Parathyroid adenoma (tissue), 2 donors: ENCODE results near the gene TEKT5.
"Not testable (repeated sequence)": the region's sequence is repeated elsewhere in the genome, so short reads cannot be mapped to it uniquely, and the experiment has no call there.

Experiments
- H2AFZ ChIP-seq: fragments of 300-600 bp; sonication (generic); one replicate; pipeline ENCODE4 v1.7.0; 2017; ENCODE audit warnings: antibody characterized with exemption, mild to moderate bottlenecking
- H3K27ac ChIP-seq: fragments of 300-600 bp; sonication (generic); one replicate; pipeline ENCODE4 v1.7.0; 2017
- H3K27me3 ChIP-seq: fragments of 300-600 bp; sonication (generic); one replicate; pipeline ENCODE4 v1.7.0; 2017; ENCODE audit warnings: low read length; ENCODE audit not compliant: control insufficient read depth, insufficient read depth
- H3K36me3 ChIP-seq: fragments of 300-600 bp; sonication (generic); one replicate; pipeline ENCODE4 v1.7.0; 2017; ENCODE audit warnings: low read length; ENCODE audit not compliant: control insufficient read depth, insufficient read depth
- H3K4me1 ChIP-seq: fragments of 300-600 bp; sonication (generic); one replicate; pipeline ENCODE4 v1.7.0; 2017; ENCODE audit warnings: control low read depth
- H3K4me2 ChIP-seq: fragments of 300-600 bp; sonication (generic); one replicate; pipeline ENCODE4 v1.7.0; 2017; ENCODE audit warnings: low read length
- H3K4me3 ChIP-seq: fragments of 300-600 bp; sonication (generic); one replicate; pipeline ENCODE4 v1.7.0; 2017; ENCODE audit warnings: low read depth, low read length
- H3K79me2 ChIP-seq: fragments of 300-600 bp; sonication (generic); one replicate; pipeline ENCODE4 v1.7.0; 2017; ENCODE audit warnings: control low read depth
- H3K9ac ChIP-seq: fragments of 300-600 bp; sonication (generic); one replicate; pipeline ENCODE4 v1.7.0; 2017; ENCODE audit warnings: mild to moderate bottlenecking
- H3K9me3 ChIP-seq: fragments of 300-600 bp; sonication (generic); one replicate; pipeline ENCODE4 v1.7.0; 2017; ENCODE audit warnings: low read length; ENCODE audit not compliant: control insufficient read depth
- CTCF ChIP-seq: fragments of 300-600 bp; sonication (generic); IDR thresholded peaks from one replicate; pipeline ENCODE4 v1.7.0; 2017; ENCODE audit warnings: antibody characterized with exemption, mild to moderate bottlenecking
- donor health status: primary hyperparathyroidism.

TEKT5 gene

GRCh38 chr16:10694830-10695229, at the start of gene TEKT5:
TSS of gene TEKT5 (minus strand) at chr16:10694930. CDS start at chr16:10694873, 57 bp downstream.
- H3K4me2 ChIP-seq, result no peak within 1 kb of the TSS
- no peaks in the 10 kb centered on the region for H3K9me3 ChIP-seq
- no peak within 1 kb of the TSS for H3K4me3 ChIP-seq
- H3K36me3 ChIP-seq, result no peaks in the 10 kb centered on the region
- H3K27ac ChIP-seq, result no peak within 1 kb of the TSS
- no peaks in the 10 kb centered on the region for H3K27me3 ChIP-seq
- TF ChIP-seq CTCF, result no peak
- H3K9ac ChIP-seq, result no peak within 1 kb of the TSS
- no peaks in the 10 kb centered on the region for H3K79me2 ChIP-seq
- H2AFZ ChIP-seq, result no peak within 1 kb of the TSS
- H3K4me1 ChIP-seq, result no peaks in the 10 kb centered on the region

- H3K36me3 ChIP-seq, result no peaks in the 10 kb centered on the region
- TF ChIP-seq CTCF, result no peak
- peak within 1 kb of the TSS; percentile 95 for H3K4me3 ChIP-seq
- peak within 1 kb of the TSS; percentile 32 for H3K9ac ChIP-seq
- H2AFZ ChIP-seq, result peak within 1 kb of the TSS; percentile 96
- H3K4me2 ChIP-seq, result peak within 1 kb of the TSS; percentile 86
- H3K4me1 ChIP-seq, result peaks cover 4% of the 10 kb centered on the region
- no peaks in the 10 kb centered on the region for H3K9me3 ChIP-seq
- peak within 1 kb of the TSS; percentile 94 for H3K27ac ChIP-seq
- no peaks in the 10 kb centered on the region for H3K27me3 ChIP-seq
- no peaks in the 10 kb centered on the region for H3K79me2 ChIP-seq
Observed at GRCh38 chr16:10743610-10744369, 49.1 kb upstream of the TEKT5 start, which contains the start of gene NUBP1. TSS of gene NUBP1 (plus strand) at chr16:10743842. CDS start at chr16:10743864, 22 bp downstream.

GRCh38 chr16:10743227-10743609, 48.5 kb upstream of the TEKT5 start:
- H3K4me3 ChIP-seq, result peak overlapping the region; percentile 95
- no peaks in the 10 kb centered on the region for H3K27me3 ChIP-seq
- H3K36me3 ChIP-seq, result no peaks in the 10 kb centered on the region
- TF ChIP-seq CTCF, result no peak
- peak overlapping the region; percentile 94 for H3K27ac ChIP-seq
- H3K9me3 ChIP-seq, result no peaks in the 10 kb centered on the region
- peak overlapping the region; percentile 86 for H3K4me2 ChIP-seq
- H3K9ac ChIP-seq, result no peak overlapping the region
- H3K79me2 ChIP-seq, result no peaks in the 10 kb centered on the region
- peak overlapping the region; percentile 96 for H2AFZ ChIP-seq
- peaks cover 4% of the 10 kb centered on the region for H3K4me1 ChIP-seq

- Histone ChIP-seq H3K4me2 (no peak overlapping the region), H3K4me3 (no peak overlapping the region), H3K4me1 (peaks cover 4% of the 10 kb centered on the region), H2AFZ (no peak overlapping the region), H3K27ac (no peak overlapping the region), H3K79me2 (no peaks in the 10 kb centered on the region), H3K27me3 (no peaks in the 10 kb centered on the region), H3K9me3 (no peaks in the 10 kb centered on the region), H3K36me3 (no peaks in the 10 kb centered on the region), H3K9ac (no peak overlapping the region)
- no peak for TF ChIP-seq CTCF
Observed at GRCh38 chr16:10741844-10742243, 47.1 kb upstream of the TEKT5 start.

- not testable (repeated sequence) for H3K27me3 ChIP-seq, H3K9me3 ChIP-seq, H3K9ac ChIP-seq, H3K4me3 ChIP-seq, H3K27ac ChIP-seq, H2AFZ ChIP-seq, H3K4me2 ChIP-seq, H3K79me2 ChIP-seq, H3K4me1 ChIP-seq, H3K36me3 ChIP-seq
Observed at GRCh38 chr16:10741249-10741648, 46.5 kb upstream of the TEKT5 start.
